HG02642 (cell line): ENCODE measurements around the gene GPRC5C.
A peak's percentile ranks its signal among the peaks of the same experiment; 100 is the strongest.

Source experiments
- ATAC-seq: cut with Tn5 transposase; IDR thresholded peaks from one replicate; pipeline ENCODE4 v1.9.1; 2021; ENCODE audit warnings: mild to moderate bottlenecking; ENCODE audit not compliant: unreplicated experiment, poor library complexity

The GPRC5C gene

DNA sequence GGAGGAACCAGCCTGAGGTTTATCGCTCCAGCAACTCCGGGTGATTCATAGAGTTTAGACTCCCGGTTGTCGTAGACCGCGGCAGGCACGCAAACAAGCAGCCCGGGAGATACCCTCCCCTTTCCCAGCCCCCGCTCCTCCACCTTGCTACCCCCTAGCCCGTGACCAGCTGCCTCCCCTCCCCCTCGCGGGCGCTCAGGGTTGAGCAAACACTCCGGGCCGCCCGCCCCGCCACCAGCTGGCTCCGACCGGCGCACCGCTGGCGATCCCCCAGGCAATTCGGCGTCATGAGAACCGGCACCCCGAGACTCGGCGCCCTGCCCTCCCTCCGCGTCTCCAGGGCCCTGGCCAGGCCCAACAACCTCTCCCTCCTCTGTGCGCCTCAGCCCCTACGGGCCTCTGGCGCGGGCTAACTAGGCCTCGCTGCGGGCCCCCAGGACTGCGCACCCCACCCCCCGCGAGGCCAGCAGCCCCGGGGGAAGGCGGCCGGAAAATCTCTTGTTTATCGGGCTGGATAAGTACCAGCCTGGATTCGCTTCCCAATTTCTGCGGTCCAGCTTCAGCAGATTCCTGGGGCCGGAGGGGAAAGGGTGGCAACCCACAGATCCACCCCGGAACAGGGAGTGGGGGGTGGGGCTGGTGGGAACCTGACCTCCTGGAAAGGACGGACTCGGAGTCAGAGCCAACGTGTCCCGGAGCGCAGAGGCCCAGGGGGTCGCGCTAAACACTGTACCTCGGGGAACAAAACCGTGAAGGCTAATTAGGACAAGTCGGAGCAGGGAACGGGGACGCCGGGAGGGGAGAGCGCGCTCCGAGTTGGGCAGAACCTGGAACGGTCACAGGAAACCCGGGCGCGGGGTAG lies 951 bp upstream of the GPRC5C start:
- peak; percentile 37 for ATAC-seq

DNA sequence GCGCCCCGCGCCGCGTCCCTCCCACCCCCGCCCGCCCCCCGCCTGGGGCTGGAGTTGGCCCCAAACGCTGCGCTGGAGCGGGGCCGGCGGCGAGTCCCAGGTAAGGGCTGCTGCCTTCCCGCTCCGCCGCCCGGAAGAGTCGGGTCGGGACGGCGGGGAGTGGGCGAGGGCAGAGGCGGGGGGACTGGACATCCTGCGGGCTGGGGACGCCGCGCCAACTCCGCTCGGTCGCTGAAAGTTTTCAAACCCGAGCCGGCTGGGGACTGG lies 469 bp downstream of the GPRC5C start:
- ATAC-seq, result peak; percentile 13

- ATAC-seq, result no peak
Observed at GRCh38 chr17:74432766-74433391, 991 bp downstream of the GPRC5C start.

DNA sequence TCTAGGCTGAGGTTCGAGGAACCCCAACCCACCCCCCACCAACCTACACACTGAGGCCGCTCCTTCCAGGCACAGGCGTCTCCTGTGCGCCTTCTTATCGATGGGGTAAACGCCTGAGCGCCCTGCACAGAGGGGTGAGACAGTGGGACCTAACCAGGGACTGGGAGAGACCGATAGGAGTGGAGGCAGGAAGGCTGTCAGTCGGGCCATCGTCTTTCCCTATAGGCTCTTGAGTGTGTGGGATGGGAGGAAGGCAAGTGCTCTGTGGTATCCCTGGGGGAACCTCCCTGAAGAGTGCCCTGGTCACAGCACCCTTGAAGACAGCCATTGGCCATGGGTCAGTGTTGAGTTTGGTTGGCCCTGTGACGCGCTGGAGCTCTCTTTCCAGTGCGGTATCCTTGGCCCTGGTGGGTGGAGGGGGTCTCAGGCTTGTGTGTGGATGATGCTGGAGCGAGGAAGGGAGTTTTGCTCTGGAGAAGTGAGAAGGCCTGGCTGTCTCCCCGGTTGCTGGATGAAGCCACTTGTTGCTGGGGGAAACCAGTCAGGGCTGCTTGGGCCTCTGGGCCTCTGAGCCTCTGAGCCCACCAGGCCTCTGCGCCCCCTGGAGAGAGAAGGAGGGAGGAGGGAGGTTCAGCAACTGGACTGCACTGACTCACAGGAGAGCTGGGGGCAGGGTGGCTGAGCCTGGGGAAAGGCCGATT lies 1.7 kb downstream of the GPRC5C start:
- ATAC-seq, result no peak

GRCh38 chr17:74435775-74436359 lies 4.0 kb downstream of the GPRC5C start:
- ATAC-seq, result no peak

DNA sequence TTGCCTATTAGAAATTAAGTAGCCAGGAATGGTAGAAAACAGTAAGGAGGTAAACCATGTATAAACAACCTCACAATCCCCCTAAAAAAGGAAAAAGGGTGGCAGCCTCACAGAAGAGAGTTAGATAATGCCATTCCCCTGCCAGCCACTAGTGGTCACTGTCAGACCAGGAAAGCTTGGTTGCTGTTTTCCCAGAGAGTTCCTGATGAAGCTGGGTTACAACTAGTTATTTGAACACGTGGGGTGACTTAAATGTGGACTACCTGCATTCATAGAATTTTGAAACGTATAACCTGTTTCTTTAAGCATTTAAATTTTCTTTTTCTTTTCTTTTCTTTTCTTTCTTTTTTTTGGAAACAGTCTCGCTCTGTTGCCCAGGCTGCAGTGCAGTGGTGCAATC lies 5.8 kb downstream of the GPRC5C start:
- no peak for ATAC-seq

GRCh38 chr17:74439691-74440567 lies 8.0 kb downstream of the GPRC5C start:
- ATAC-seq, result no peak

DNA sequence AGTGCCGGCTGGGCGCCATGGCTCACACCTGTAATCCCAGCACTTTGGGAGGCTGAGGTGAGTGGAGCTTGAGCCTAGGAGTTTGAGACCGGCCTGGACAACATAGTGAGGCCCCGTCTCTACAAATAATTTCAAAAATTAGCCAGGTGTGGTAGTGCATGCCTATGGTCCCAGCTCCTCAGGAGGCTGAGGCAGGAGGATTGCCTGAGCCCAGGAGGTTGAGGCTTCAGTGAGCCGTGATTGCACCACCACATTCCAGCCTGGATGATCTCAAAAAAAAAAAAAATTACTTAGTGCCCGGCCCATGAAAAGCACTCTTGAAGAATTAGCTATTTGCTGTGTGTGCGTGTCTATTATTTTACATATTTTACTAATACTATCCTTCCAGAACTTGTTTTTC lies 9.6 kb downstream of the GPRC5C start:
- no peak for ATAC-seq

DNA sequence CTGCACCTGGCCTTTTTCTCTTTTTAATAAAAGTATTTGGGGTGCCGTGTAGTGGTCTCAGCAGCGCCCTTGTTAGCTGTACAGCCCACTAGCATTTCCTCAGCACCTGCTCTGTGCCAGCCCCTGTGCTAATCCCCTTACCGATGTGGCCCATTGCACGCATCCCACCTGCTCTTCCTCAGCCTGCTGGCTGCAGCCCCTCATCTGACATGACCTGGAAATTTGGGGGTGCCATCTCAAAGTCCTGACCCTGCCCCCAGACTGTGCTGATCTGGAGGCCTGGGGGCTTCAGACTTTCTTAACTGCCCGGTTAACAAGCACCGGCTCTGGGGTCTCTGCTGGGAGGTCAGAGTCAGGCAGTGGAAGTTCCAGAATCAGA lies 10.4 kb downstream of the GPRC5C start:
- no peak for ATAC-seq

DNA sequence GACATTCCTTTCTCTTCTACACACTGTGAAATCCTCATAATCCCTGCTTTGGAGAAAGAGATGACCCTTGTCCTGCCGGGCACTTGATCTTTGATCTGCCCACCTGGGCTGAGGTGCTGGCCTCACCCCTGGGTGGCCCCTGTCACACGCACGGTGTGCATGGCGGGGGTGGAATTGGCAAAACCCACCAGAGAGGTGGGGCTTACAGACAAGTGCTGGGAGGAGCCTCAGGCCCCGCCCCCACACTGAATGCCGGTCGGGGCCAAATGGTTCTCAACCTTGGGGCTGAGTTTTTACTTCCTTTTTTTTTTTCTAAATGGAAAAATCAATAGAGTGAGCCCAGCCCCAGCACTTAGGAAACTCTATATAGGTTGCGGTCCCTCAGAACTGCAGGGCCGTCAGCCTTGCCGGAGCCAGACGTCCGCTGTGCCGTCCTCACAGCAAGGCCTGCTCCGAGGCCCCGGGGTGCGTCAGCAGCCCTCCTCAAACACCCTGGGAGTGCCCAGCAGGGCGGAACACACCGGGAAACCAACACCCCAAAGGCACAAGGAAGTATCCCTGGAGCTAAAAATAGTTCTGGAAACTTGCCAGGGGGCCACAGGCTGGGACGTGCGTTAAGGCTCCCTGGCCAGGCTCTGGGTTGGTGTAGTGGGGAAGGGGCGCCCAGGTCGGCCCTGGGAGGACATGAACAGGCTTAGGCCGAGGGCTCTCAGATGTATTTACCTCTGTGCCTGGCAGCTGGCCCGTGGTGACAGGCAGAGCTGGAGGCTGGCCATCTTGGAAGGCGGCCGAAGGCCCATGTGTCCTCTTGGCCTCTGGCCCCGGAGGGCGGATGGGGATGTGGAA lies 11.0 kb downstream of the GPRC5C start:
- ATAC-seq, result peak; percentile 70

GRCh38 chr17:74443516-74444296 lies 11.8 kb downstream of the GPRC5C start:
- ATAC-seq, result no peak

DNA sequence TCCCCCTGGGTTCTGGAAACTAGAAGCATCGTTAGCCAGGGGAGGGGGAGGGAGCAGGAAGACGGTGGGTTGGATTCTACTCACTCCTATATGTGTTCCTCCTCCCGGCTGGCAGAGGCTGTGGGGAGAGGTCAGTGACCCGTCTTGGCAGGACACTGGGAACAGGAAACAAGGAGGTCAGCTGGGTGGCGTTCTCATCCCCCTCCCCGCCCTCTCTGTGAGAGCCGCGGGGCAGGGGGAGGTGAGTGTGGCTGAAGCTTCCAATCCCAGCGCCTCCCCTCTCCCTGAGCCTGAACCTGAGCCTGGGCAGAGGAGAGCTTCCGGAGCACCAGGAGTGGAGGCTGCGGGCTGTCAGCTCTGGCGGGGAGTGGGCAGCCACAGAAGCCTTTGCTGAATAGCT lies 12.5 kb downstream of the GPRC5C start:
- no peak for ATAC-seq

DNA sequence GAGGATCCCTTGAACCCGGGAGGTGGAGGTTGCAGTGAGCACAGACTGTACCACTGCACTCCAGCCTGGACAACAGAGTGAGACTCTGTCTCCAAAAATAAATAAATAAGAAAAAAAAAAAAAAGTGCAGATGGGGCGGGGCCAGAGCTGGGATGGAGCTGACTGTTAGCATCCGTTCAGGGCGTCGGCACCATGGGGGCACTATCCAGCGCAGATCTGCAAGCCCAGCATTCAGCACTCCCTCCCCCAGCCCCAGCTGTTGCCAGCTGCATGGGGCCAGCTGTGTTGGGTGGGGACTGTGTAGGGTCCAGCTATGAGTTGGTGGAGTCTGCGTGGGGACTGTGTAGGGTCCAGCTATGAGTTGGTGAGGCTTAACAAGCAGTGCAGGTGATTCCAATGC lies 13.3 kb downstream of the GPRC5C start:
- ATAC-seq, result no peak

DNA sequence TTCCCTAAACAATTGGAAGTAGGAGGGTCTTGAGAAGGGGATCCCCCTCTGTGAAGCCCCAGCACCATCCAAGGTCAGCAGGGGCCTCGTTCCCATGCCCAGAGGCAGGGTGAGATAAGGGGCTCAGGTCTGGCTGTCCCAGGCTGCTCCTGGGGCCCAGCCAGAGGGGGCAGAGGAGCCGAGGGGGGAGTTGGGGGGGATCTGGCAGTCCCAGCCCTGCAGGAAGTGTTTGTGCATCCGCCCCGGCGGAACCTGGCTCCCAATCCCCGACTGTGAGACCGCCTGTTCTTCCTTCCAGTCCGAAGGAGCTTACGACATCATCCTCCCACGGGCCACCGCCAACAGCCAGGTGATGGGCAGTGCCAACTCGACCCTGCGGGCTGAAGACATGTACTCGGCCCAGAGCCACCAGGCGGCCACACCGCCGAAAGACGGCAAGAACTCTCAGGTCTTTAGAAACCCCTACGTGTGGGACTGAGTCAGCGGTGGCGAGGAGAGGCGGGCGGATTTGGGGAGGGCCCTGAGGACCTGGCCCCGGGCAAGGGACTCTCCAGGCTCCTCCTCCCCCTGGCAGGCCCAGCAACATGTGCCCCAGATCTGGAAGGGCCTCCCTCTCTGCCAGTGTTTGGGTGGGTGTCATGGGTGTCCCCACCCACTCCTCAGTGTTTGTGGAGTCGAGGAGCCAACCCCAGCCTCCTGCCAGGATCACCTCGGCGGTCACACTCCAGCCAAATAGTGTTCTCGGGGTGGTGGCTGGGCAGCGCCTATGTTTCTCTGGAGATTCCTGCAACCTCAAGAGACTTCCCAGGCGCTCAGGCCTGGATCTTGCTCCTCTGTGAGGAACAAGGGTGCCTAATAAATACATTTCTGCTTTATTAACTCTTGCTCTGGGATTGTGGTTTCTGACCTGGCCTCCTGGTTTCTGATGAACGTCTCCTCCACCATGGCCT lies 14.9 kb downstream of the GPRC5C start:
- no peak for ATAC-seq

- ATAC-seq, result no peak
Observed at GRCh38 chr17:74447628-74448159, 15.8 kb downstream of the GPRC5C start.

DNA sequence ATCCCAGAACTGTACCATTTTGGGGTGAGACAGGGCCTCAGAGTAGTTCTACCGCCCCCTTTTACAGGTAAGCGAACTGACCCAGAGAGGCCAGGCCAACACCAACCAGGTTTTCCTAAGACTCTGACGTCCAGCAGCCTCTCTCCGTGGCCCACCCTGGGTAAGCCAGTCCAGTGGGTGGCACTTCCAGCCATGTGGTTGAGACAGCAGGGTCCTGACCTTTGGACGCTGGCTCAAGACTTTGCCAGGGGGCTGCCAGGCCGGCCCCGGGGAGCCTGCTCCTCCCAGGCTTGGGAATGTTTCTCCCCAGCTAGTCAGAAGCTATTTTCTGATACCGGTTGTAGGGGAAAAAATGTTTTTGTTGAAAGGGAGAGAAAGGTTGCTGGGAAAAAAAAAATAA lies 16.9 kb downstream of the GPRC5C start:
- no peak for ATAC-seq

- no peak for ATAC-seq
Observed at GRCh38 chr17:74449306-74449705, 17.4 kb downstream of the GPRC5C start.
